NCI-H460 (cell line): ENCODE measurements around the gene LIPA. TPM values are rescaled to one million over a fixed set of nuclear protein-coding genes. Genes with fewer than 3 reads are reported as not detected.
"Not testable (repeated sequence)": the region's sequence is repeated elsewhere in the genome, so short reads cannot be mapped to it uniquely, and the experiment has no call there.

Source experiments
- DNase-seq: peaks from one replicate; pipeline ENCODE4 v3.0.0-alpha.2; 2016; ENCODE audit warnings: low read depth; ENCODE audit errors: extremely low read depth
- total RNA-seq: library from RNA; depleted of rRNA; stranded (reverse); fragments of >200 nt; shearing (Covaris generic); gene quantifications from 2 replicates; pipeline ENCODE4 v1.2.3, GENCODE V29; 2014; rRNA removed

The LIPA gene
- total RNA-seq, 1 experiment from 2014 or later, result 70.7 TPM

DNA sequence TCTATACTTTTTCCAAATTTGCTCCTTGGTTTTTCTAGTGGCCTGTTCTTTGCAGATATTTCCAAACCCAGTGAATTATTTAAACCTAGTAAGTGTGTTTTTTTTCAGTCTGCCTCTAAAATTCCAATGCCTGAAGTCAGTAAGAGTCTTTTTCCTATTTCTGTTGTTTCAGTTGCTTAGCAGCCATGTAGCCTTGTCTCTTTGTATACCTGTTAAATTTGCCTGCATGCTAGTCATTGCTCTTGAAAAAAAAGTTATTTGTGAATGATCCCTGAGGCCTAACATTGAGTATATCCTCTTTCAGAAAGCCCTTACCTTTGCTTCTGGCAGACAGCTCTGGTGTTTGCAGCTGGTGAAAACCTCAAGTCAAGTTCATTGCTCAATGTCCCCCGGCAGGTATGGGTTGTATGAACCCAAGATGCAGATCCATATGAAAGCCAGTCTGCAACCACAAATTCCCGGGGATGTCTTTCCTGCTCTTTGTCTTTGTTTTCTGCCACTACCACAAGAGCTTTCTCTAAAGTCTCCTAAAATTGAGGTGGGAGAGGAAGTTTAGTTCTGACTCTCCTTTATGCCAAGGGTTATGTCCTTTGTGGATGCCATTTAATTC lies 80.2 kb downstream of the LIPA start:
- no peak for DNase-seq

DNA sequence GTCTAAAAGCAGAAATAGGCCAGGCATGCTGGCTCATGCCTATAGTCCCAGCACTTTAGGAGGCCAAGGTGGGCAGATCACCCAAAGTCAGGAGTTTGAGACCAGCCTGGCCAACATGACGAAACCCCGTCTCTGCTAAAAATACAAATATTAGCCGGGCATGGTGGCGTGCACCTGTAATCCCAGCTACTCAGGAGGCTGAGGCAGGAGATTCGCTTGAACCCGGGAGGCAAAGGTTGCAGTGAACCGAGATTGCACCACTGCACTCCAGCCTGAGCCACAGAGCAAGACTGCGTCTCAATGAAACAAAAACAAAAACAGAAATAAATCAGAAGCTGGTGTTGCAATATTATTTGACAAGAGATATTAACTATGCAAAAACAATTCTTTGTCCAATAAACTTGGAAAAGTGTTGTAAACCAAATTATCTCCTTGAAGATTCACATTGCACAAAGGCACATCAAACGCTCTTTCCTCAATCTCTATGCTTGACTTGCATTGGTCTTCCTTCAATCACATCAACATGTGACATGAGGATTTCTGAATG lies 83.1 kb downstream of the LIPA start:
- DNase-seq, result not testable (repeated sequence)

DNA sequence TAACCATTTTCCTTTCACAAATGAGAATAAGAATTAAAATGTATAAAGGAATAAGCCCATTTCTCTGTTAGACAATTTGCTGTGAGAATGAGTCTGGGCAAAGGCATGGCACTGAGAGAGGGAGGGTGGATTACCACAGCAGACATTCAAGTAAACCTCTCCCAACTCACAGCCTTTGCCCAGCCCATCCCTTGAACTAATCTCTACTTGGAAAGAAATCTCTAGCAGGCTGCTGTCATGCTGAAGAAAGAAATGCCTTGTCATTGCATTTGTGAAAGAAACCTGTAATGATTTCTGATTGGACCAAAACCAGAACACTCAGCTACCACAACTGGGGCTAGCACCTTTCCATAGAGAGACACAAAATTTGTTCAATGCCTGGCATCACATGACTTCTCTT lies 83.7 kb downstream of the LIPA start:
- no peak for DNase-seq

DNA sequence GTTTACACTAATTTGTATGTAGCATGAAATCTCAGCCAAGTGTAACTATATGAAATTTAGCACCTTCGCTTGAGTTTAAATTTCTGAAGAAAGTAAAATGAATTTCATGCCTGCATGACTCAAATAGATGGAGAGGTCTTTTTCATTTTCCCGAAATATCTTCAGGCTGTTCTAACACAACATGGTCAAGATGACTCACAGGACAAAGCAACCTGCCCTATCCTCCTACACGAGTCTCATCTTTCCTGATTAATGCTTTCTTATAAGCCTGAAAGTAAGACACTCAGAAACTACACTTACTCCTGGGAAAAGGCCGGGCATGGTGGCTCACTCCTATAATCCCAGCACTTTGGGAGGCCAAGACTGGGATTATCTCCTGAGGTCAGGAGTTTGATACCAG lies 85.7 kb downstream of the LIPA start:
- DNase-seq, result no peak

DNA sequence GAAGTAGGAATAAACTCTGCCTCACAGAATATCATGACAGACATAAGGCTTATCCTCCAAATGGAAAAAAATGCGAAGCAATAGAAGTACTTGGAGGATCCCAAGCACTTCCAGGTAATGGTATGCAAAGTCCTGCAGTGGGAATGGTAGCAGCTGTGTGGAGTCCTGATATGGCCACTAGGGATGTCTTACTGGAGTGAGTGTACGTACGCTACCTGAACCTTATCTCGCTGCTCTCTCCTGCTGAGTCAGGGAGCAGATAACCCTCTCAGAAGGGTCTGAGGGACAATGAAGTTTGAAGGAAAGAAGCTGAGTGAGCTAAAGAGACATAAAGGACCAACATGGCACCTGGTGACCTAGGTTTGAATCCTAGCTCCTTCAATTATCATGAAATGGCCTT lies 86.7 kb downstream of the LIPA start:
- no peak for DNase-seq

DNA sequence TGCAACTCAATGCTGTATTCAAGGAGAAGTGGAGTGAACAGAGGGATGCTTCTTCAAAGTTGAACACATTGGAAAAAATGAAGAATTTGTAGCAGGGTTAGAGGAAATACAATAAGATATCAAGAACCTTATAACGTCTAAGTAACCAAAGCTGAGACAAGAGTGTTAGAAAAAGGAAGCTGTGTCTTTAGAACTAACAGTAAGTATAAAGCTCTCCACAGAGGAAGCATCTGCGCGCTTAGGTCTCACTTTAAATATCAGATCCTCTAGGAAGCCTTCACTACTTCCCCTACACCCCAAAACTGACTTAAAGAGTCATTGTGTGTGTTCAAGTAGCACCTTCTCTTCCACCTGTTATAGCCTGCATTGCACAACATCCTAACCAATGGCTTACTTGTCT lies 87.5 kb downstream of the LIPA start:
- DNase-seq, result no peak

Other genes with a start within 250 kb of the LIPA start
- gene CH25H, start 44.5 kb downstream of the LIPA start, total RNA-seq, result not detected in 2 replicates
- gene IFIT2, start 50.3 kb upstream of the LIPA start, total RNA-seq, result 1.1 and 1.2 TPM in 2 replicates
- gene IFIT3, start 76.2 kb upstream of the LIPA start, total RNA-seq, result 2.5 and 3.1 TPM in 2 replicates
- not detected in 2 replicates for gene IFIT1B, start 126.3 kb upstream of the LIPA start, total RNA-seq
- 1.4 and 1.7 TPM in 2 replicates for gene IFIT1, start 140.8 kb upstream of the LIPA start, total RNA-seq
- gene IFIT5, start 162.8 kb upstream of the LIPA start, total RNA-seq, result 19.5 and 20.1 TPM in 2 replicates